Right atrium auricular region (tissue), 2 donors: Measurements from ENCODE around the gene RRP8. TPM values are rescaled to one million over a fixed set of nuclear protein-coding genes. Genes with fewer than 3 reads are reported as not detected.
A peak's percentile ranks its signal among the peaks of the same experiment; 100 is the strongest.

Experiments
- DNase-seq: peaks from one replicate; pipeline ENCODE4 v3.0.0-alpha.2; 2019; ENCODE audit warnings: low spot score
- H3K27ac ChIP-seq, 2 donors: fragments of 200-600 bp; sonication (generic); 1 replicate in 1 of 2; 2 replicates in 1 of 2; pipeline ENCODE4 v1.5.1; 2016 to 2019
- H3K27me3 ChIP-seq, 2 donors: fragments of 200-600 bp; sonication (generic); one replicate each; pipeline versions ENCODE4 v1.5.1 to v1.6.0; 2017 to 2019
- H3K36me3 ChIP-seq: fragments of 200-600 bp; sonication (generic); one replicate; pipeline ENCODE4 v1.5.1; 2016
- H3K4me1 ChIP-seq, 2 donors: fragments of 200-600 bp; sonication (generic); one replicate each; pipeline versions ENCODE4 v1.5.1 to v1.6.0; 2017 to 2019
- H3K4me3 ChIP-seq, 2 donors: fragments of 200-600 bp; sonication (generic); 1 replicate in 1 of 2; 2 replicates in 1 of 2; pipeline ENCODE4 v1.5.1; 2017 to 2019; ENCODE audit warnings: mild to moderate bottlenecking in 1 of 2, moderate library complexity in 1 of 2
- H3K9me3 ChIP-seq, 2 donors: fragments of 200-600 bp; sonication (generic); one replicate each; pipeline ENCODE4 v1.5.1; 2019
- total RNA-seq, 2 donors: library from RNA; depleted of rRNA; stranded (reverse); fragments of >200 nt; gene quantifications; one replicate each; pipeline ENCODE4 v1.1.0, GENCODE V29; 2016
- TF ChIP-seq, protein P1 (sequence below), 2 donors: fragments of 200-600 bp; sonication (generic); IDR thresholded peaks; one replicate each; pipeline ENCODE4 v1.5.1; 2019; ENCODE audit warnings: antibody characterized with exemption in 2 of 2

RRP8 gene
- total RNA-seq, 2 donors from 2014 or later: 9.7 to 12.2 TPM

DNA sequence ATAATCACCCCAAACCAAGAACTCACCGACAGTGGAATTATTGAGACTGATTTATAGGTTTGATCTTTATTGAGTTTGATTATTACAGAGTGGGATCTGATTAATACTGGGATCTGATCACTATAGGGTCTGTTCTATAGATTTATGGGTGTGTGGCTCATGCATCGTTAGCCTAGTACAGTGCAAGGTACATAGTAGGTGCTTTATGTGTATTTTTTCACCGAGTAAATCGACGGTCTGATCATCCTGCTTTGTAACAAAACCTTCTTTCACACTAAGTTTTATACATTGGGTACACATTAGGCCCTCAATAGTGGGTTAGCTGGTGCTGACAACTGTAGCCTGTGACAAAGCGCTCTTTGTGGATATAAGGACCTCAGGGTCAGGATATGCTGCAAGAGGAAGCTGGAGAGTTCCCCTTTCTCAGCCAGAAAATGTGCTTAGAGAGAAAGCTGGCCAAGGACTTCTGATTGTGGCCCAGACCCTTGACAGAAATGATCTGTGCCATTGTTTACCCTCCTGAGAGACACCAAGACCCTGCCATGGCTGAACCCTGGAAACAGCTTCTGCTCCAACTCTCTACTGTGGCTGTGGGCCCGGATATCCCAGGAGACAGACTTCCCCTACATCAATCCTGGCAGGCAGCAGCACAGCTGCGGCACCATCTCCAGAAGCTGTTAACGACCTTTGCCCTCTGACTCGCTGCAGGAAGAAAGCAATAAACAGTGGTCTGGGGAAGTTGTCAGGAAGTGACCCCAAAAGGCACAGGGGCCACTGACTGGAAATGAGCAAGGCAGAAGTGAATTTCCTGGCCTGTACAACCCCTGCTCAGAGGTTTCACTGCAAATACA lies 31.9 kb upstream of the RRP8 start:
- H3K4me1 ChIP-seq: peaks cover 0 to 62% of the 10 kb centered on the region in 2 donors
- H3K36me3 ChIP-seq: peaks cover 31% of the 10 kb centered on the region
- H3K27ac ChIP-seq: peak overlapping the region; percentile 44 to 64
- H3K27me3 ChIP-seq: no peaks in the 10 kb centered on the region
- TF ChIP-seq, protein P1, sequence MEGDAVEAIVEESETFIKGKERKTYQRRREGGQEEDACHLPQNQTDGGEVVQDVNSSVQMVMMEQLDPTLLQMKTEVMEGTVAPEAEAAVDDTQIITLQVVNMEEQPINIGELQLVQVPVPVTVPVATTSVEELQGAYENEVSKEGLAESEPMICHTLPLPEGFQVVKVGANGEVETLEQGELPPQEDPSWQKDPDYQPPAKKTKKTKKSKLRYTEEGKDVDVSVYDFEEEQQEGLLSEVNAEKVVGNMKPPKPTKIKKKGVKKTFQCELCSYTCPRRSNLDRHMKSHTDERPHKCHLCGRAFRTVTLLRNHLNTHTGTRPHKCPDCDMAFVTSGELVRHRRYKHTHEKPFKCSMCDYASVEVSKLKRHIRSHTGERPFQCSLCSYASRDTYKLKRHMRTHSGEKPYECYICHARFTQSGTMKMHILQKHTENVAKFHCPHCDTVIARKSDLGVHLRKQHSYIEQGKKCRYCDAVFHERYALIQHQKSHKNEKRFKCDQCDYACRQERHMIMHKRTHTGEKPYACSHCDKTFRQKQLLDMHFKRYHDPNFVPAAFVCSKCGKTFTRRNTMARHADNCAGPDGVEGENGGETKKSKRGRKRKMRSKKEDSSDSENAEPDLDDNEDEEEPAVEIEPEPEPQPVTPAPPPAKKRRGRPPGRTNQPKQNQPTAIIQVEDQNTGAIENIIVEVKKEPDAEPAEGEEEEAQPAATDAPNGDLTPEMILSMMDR (IDR thresholded peaks at IDR 0.05): no peak
- no peak overlapping the region for H3K4me3 ChIP-seq
- H3K9me3 ChIP-seq: no peaks in the 10 kb centered on the region
- no peak for DNase-seq

DNA sequence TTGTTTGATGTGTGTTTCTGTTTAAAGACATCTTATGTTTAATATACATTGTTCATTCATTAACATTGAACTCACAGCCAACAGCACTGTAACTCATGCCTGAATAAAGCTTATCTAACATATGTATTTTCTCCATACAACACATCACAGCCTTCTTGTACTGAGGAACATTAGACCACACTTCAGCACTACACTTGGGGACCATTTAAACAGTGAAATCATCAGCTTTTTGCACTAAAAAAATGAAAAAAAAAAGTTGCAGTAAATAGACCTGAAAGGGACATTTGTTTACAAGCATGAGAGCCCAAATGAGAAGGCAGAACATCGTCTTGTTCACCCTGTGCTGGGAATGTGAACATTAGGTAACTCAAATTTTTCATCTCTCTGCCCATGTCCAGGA lies 31.1 kb upstream of the RRP8 start:
- DNase-seq: no peak
- Histone ChIP-seq H3K4me3 (no peak overlapping the region), H3K27ac (peak overlapping the region in 1 of 2 donors; percentile 64), H3K9me3 (no peaks in the 10 kb centered on the region), H3K27me3 (no peaks in the 10 kb centered on the region), H3K36me3 (peaks cover 29% of the 10 kb centered on the region), H3K4me1 (peaks cover 0 to 62% of the 10 kb centered on the region in 2 donors)
- TF ChIP-seq, protein P1 (IDR thresholded peaks at IDR 0.05): no peak

DNA sequence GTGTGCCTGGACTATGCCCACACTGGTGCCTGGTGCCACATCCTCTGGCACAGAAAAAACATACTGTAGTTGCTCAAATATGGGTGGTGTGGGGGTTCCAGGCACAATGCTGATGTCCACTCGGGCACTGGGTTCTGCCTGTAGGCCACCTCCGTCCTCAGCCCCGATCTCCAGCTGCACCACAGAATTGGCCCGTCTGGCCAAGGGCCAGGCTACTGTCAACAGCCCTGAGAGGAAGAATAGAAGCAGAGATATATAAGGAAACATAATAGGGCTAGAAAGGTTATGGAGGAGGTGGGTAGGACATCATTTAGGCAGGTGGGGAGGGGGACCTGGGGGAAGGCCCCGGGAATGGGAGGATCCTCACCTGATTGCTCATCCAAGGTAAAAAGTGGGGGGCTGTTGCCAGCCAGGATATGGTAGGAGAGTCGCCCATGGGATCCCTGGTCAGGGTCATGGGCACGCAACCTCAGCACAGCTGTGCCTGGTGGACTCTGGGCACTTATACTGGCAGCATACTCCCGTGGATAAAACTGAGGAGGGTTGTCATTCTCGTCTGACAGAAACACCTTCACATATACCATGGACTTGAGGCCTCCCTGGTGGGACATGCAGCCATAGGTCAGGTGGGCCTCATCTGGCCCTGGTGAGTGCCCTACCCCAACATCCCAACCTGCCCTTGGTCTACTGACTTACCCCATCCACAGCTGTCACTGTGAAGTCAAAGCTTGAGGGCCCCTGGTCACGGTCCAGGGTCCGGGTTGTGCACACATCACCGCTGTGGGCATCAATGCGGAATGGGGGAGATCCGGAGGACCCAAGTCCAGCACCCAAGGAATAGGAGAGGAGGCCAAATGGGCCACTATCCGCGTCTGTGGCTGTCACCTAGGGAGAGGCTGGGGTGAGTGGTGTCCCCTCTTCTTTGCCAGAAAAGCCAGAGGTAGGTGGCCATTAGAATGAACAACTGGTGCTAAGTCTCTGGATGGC lies 30.3 kb upstream of the RRP8 start:
- Histone ChIP-seq H3K27ac (no peak overlapping the region), H3K4me1 (peaks cover 0 to 54% of the 10 kb centered on the region in 2 donors), H3K9me3 (no peaks in the 10 kb centered on the region), H3K4me3 (no peak overlapping the region), H3K27me3 (no peaks in the 10 kb centered on the region), H3K36me3 (peaks cover 35% of the 10 kb centered on the region)
- DNase-seq: no peak
- TF ChIP-seq, protein P1 (IDR thresholded peaks at IDR 0.05): no peak

DNA sequence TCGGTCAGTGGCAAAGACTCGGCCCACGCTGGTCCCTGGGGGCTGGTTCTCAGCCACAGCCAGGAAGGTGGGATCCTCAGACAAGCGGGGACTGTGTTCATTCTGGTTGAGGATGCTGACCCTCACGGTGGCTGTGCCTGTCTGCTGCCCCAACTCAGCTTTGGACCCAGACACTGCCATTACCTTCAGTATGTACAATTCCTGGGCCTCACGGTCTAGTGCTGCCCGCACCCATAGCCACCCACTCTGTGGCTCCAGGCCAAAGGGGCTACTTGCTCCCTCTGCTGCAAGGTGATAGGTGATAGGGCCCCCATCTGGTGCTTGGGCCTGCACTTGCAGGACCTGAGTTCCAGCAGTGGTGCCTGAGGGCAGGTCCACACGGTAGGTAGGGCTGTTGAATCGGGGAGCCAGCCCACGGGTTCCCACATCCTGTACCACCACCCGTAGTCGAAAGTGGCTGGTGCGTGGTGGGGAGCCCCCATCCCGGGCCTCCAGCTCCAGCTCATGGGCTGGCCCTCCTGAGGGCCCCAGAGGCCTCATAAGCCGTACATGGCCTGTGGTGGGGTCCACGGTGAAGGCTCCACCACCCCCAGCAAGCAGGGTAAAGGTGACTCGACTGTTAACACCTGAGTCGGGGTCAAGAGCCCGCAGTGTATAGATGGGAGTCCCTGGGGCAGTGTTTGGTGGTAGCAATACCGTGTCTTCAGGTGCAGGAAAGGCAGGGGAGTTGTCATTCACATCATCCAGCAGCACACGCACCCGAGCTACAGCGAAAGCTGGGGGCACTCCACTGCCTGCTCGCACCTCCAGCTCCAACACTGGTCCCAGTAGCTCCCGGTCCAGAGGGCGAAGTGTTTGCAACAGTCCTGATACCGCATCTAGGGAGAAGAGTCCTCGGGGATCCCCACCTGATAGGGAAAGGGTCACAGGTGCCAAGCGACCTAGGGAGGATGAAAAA lies 29.0 kb upstream of the RRP8 start:
- H3K27ac ChIP-seq: no peak overlapping the region

More for the DNA sequence above, 29.0 kb upstream of the RRP8 start:
- Histone ChIP-seq H3K4me1 (peaks cover 0 to 41% of the 10 kb centered on the region in 2 donors), H3K9me3 (no peaks in the 10 kb centered on the region), H3K27me3 (no peaks in the 10 kb centered on the region), H3K36me3 (peaks cover 35% of the 10 kb centered on the region), H3K4me3 (no peak overlapping the region)
- DNase-seq: no peak
- TF ChIP-seq, protein P1 (IDR thresholded peaks at IDR 0.05): no peak
